ENCODE results near the gene TSPAN1.

DNA sequence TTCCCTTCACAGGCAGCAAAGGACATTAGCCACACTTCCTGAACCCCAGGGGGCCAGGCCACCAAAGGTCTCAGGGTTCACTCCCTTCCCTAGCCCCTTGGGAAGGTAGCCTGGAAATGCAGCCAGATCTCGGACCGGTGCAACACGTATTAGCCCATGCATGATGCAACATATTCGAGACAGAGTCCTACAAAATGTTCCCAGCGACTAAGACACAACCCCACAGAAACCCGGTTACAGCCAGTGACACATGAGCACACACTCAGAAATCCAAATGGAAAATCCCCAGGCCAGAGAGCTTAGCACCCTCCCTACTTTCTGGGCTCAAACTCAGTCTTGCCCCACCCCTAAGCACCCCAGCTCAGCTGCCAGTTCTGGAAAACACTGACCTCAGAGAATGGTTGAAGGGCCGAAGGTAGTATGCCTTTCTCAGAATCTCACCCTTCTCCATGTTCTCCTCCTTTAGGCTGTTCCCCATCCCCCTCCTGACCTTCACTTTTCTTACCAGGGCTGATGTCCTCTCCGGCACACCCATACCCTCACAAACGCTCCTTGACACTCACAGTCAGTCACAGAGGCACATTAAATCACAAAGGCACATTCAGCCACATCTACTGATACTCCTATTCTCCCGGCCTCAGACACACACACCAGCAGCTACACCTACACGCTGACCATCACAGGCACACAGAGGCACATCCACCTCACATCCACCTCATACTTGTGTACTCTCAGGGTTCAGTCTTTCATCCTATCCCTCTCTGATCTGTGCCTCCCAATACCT is at the start of gene TSPAN1:
- no peak for TF ChIP-seq KDM5A (IDR thresholded peaks at IDR 0.05; ENCODE audit: borderline replicate concordance, low read length)
- TF ChIP-seq TP53 (CRISPR knock-in tag; conservative IDR thresholded peaks at IDR 0.05), result no peak
- no peak for TF ChIP-seq EZH2 (conservative IDR thresholded peaks at IDR 0.05; ENCODE audit: low read depth, low read length)
- TF ChIP-seq, protein P1, sequence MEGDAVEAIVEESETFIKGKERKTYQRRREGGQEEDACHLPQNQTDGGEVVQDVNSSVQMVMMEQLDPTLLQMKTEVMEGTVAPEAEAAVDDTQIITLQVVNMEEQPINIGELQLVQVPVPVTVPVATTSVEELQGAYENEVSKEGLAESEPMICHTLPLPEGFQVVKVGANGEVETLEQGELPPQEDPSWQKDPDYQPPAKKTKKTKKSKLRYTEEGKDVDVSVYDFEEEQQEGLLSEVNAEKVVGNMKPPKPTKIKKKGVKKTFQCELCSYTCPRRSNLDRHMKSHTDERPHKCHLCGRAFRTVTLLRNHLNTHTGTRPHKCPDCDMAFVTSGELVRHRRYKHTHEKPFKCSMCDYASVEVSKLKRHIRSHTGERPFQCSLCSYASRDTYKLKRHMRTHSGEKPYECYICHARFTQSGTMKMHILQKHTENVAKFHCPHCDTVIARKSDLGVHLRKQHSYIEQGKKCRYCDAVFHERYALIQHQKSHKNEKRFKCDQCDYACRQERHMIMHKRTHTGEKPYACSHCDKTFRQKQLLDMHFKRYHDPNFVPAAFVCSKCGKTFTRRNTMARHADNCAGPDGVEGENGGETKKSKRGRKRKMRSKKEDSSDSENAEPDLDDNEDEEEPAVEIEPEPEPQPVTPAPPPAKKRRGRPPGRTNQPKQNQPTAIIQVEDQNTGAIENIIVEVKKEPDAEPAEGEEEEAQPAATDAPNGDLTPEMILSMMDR (CRISPR knock-in tag; IDR thresholded peaks at IDR 0.05), result no peak
- no peak for TF ChIP-seq FOXP4 (CRISPR knock-in tag; IDR thresholded peaks at IDR 0.05)
- TF ChIP-seq GTF2F1 (IDR thresholded peaks at IDR 0.05; ENCODE audit: low read length), result no peak

All from HepG2 (cell line).